A549 (cell line): Measurements from ENCODE around the gene BBS4. TPM values are rescaled to one million over a fixed set of nuclear protein-coding genes. Genes with fewer than 3 reads are reported as not detected.

ENCODE experiments used
- ATAC-seq, 2 experiments: fragments of 200-7000 bp in 1 of 2; fragments of >200 bp in 1 of 2; cut with Nextera tagmentation in 1 of 2; cut with Tn5 transposase in 1 of 2; 3 replicates each; pipeline versions ENCODE4 v1.8.0 to v1.9.1; 2018 to 2020; ENCODE audit warnings: mild to moderate bottlenecking in 1 of 2, moderate library complexity in 1 of 2
- CTCF ChIA-PET: fragments of 300-600 bp; sonication (Branson Sonifier 250); formaldehyde crosslinking; extraction: SDS; loops from one replicate; lab custom pipeline; 2021; ENCODE audit warnings: antibody characterized with exemption, inconsistent platforms; lab: Yijun Ruan, JAX
- POLR2A ChIA-PET: fragments of 350-600 bp; formaldehyde crosslinking; extraction: SDS; loops from one replicate; lab custom pipeline; 2021; ENCODE audit warnings: antibody characterized with exemption, inconsistent platforms; lab: Yijun Ruan, JAX
- DNase-seq, 2 experiments: peaks; one replicate each; pipeline versions ENCODE4 v3.0.0 to v3.0.0-alpha.2; 2011 to 2016; ENCODE audit warnings: low read depth in 1 of 2, low spot score in 1 of 2
- FAIRE-seq: peaks from 2 replicates; lab custom pipeline; 2011; peaks lifted over from hg19 to GRCh38; lab: Jason Lieb, UNC
- H3K27ac ChIP-seq, 2 experiments: fragments of >200 bp; sonication (Bioruptor Twin); formaldehyde crosslinking; 3 replicates each; pipeline ENCODE4 v1.5.1; 2016 to 2017
- H3K4me1 ChIP-seq: fragments of >200 bp; sonication (Bioruptor Twin); formaldehyde crosslinking; 3 replicates; pipeline ENCODE4 v1.6.1; 2016
- H3K4me2 ChIP-seq: fragments of >200 bp; sonication (Bioruptor Twin); formaldehyde crosslinking; 3 replicates; pipeline ENCODE4 v1.6.1; 2016
- H3K4me3 ChIP-seq: fragments of >200 bp; sonication (Bioruptor Twin); formaldehyde crosslinking; 3 replicates; pipeline ENCODE4 v1.5.1; 2016
- H3K9me3 ChIP-seq: fragments of >200 bp; sonication (Bioruptor Twin); formaldehyde crosslinking; 3 replicates; pipeline ENCODE4 v1.6.1; 2016
- ATOH8 ChIP-seq: fragments of 250-450 bp; sonication (Bioruptor Pico); IDR thresholded peaks from 2 replicates; pipeline ENCODE4 v1.5.0; 2020; ENCODE audit warnings: low read depth, mild to moderate bottlenecking, moderate library complexity
- BCL3 ChIP-seq: fragments of >200 bp; sonication (Bioruptor Twin); formaldehyde crosslinking; IDR thresholded peaks from 3 replicates; pipeline ENCODE4 v1.6.1; 2016
- BHLHE40 ChIP-seq: IDR thresholded peaks from 2 replicates; pipeline ENCODE4 v1.6.1; 2012; ENCODE audit warnings: low read depth, low read length, inconsistent platforms
- CHD2 ChIP-seq: fragments of 150-350 bp; IDR thresholded peaks from 2 replicates; pipeline ENCODE4 v1.6.1; 2014; ENCODE audit warnings: low read length; ENCODE audit not compliant: partially characterized antibody
- CHD4 ChIP-seq: fragments of 200-600 bp; sonication (generic); IDR thresholded peaks from 2 replicates; pipeline ENCODE4 v1.6.1; 2016; ENCODE audit warnings: antibody characterized with exemption, mild to moderate bottlenecking, borderline replicate concordance
- CTCF ChIP-seq: fragments of >200 bp; sonication (Bioruptor Twin); formaldehyde crosslinking; IDR thresholded peaks from 3 replicates; pipeline ENCODE4 v1.5.1; 2016
- EHMT2 ChIP-seq: fragments of 200-600 bp; sonication (generic); IDR thresholded peaks from 2 replicates; pipeline ENCODE4 v1.6.1; 2016; ENCODE audit warnings: antibody characterized with exemption, low read depth, mild to moderate bottlenecking, moderate library complexity
- EP300 ChIP-seq, 2 experiments: fragments of >200 bp; sonication (Bioruptor Twin); formaldehyde crosslinking; IDR thresholded peaks; 2 replicates in 1 of 2; 3 replicates in 1 of 2; pipeline ENCODE4 v1.6.1; 2016 to 2017
- FOSL2 ChIP-seq, 2 experiments: fragments of 450-650 bp in 1 of 2; fragments of >200 bp in 1 of 2; sonication (Bioruptor Twin) in 1 of 2; formaldehyde crosslinking; IDR thresholded peaks; 2 replicates each; pipeline versions ENCODE4 v1.5.0 to v1.6.1; 2016 to 2020; ENCODE audit warnings: mild to moderate bottlenecking in 1 of 2, moderate library complexity in 1 of 2
- FOXS1 ChIP-seq: fragments of 250-450 bp; sonication (Bioruptor Pico); IDR thresholded peaks from 2 replicates; pipeline ENCODE4 v1.5.0; 2020; ENCODE audit warnings: mild to moderate bottlenecking, moderate library complexity
- HEYL ChIP-seq: fragments of 250-450 bp; sonication (Bioruptor Pico); IDR thresholded peaks from 2 replicates; pipeline ENCODE4 v1.8.0; 2021; ENCODE audit warnings: mild to moderate bottlenecking, moderate library complexity
- HMGXB4 ChIP-seq: fragments of 250-450 bp; sonication (Bioruptor Pico); IDR thresholded peaks from 2 replicates; pipeline ENCODE4 v1.5.0; 2021; ENCODE audit warnings: mild to moderate bottlenecking, moderate library complexity, borderline replicate concordance
- HOXA7 ChIP-seq: fragments of 250-450 bp; sonication (Bioruptor Pico); IDR thresholded peaks from 2 replicates; pipeline ENCODE4 v1.5.0; 2020; ENCODE audit warnings: mild to moderate bottlenecking, moderate library complexity
- HOXB5 ChIP-seq: fragments of 250-450 bp; sonication (Bioruptor Pico); IDR thresholded peaks from 2 replicates; pipeline ENCODE4 v1.5.0; 2020; ENCODE audit warnings: mild to moderate bottlenecking, moderate library complexity
- JUN ChIP-seq, 2 experiments: fragments of >200 bp; sonication (Bioruptor Twin); formaldehyde crosslinking; IDR thresholded peaks; 2 replicates in 1 of 2; 3 replicates in 1 of 2; pipeline ENCODE4 v1.6.1; 2016 to 2017
- KDM1A ChIP-seq: fragments of 200-600 bp; sonication (generic); IDR thresholded peaks from 2 replicates; pipeline ENCODE4 v1.6.1; 2016; ENCODE audit warnings: low read depth, mild to moderate bottlenecking
- MAFK ChIP-seq: fragments of 450-650 bp; IDR thresholded peaks from 2 replicates; pipeline ENCODE4 v1.6.1; 2014; ENCODE audit not compliant: partially characterized antibody
- MYC ChIP-seq: IDR thresholded peaks from 2 replicates; pipeline ENCODE4 v1.6.1; 2012; ENCODE audit warnings: mild to moderate bottlenecking, inconsistent platforms, low read length, improper control_type of control experiment, borderline replicate concordance
- NFE2L2 ChIP-seq: fragments of 150-350 bp; conservative IDR thresholded peaks from 2 replicates; pipeline ENCODE4 v1.6.1; 2014; ENCODE audit warnings: low read length
- NR3C1 ChIP-seq: fragments of >200 bp; sonication (Bioruptor Twin); formaldehyde crosslinking; IDR thresholded peaks from 3 replicates; pipeline ENCODE4 v1.6.1; 2017
- PHF8 ChIP-seq: fragments of 200-600 bp; sonication (generic); IDR thresholded peaks from 2 replicates; pipeline ENCODE4 v1.6.1; 2016; ENCODE audit warnings: low read depth, mild to moderate bottlenecking, antibody characterized with exemption, moderate library complexity, borderline replicate concordance
- POLR2A ChIP-seq: IDR thresholded peaks from 2 replicates; pipeline ENCODE4 v1.6.1; 2012; ENCODE audit warnings: mild to moderate bottlenecking, low read length
- RAD21 ChIP-seq, 2 experiments: fragments of >200 bp in 1 of 2; sonication (Bioruptor Twin) in 1 of 2; formaldehyde crosslinking in 1 of 2; IDR thresholded peaks in 1 of 2; conservative IDR thresholded peaks in 1 of 2; 2 replicates in 1 of 2; 3 replicates in 1 of 2; pipeline ENCODE4 v1.6.1; 2012 to 2018; ENCODE audit warnings: inconsistent platforms in 1 of 2
- RARB ChIP-seq: fragments of 250-450 bp; sonication (Bioruptor Pico); IDR thresholded peaks from 2 replicates; pipeline ENCODE4 v1.8.0; 2021; ENCODE audit warnings: mild to moderate bottlenecking, moderate library complexity
- REST ChIP-seq: fragments of 200-600 bp; sonication (generic); IDR thresholded peaks from 2 replicates; pipeline ENCODE4 v1.6.1; 2016; ENCODE audit warnings: antibody characterized with exemption, mild to moderate bottlenecking, moderate library complexity
- RNF2 ChIP-seq: fragments of 200-600 bp; sonication (generic); IDR thresholded peaks from 2 replicates; pipeline ENCODE4 v1.6.1; 2016; ENCODE audit warnings: low read depth, mild to moderate bottlenecking, antibody characterized with exemption, moderate library complexity, borderline replicate concordance
- SMC3 ChIP-seq: fragments of >200 bp; sonication (Bioruptor Twin); formaldehyde crosslinking; IDR thresholded peaks from 3 replicates; pipeline ENCODE4 v1.6.1; 2018; ENCODE audit warnings: inconsistent platforms
- SREBF2 ChIP-seq: fragments of 450-650 bp; IDR thresholded peaks from 2 replicates; pipeline ENCODE4 v1.6.1; 2014; ENCODE audit warnings: mild to moderate bottlenecking, moderate library complexity
- TFCP2L1 ChIP-seq: fragments of 250-450 bp; sonication (Bioruptor Pico); IDR thresholded peaks from 2 replicates; pipeline ENCODE4 v1.5.0; 2021; ENCODE audit warnings: mild to moderate bottlenecking
- ZFP36 ChIP-seq: fragments of 450-650 bp; IDR thresholded peaks from 2 replicates; pipeline ENCODE4 v1.6.1; 2014; ENCODE audit warnings: borderline replicate concordance; ENCODE audit not compliant: partially characterized antibody
- WGBS: methylation state at CpG from one replicate; pipeline ENCODE4 v1.1.6; 2017; ENCODE audit errors: missing lambda C conversion rate; 5-methylcytosine and 5-hydroxymethylcytosine counted together
- polyA plus RNA-seq, 4 experiments: library from polyadenylated mRNA; depleted of rRNA in 3 of 4; stranded (reverse); fragments of >200 nt; fragmentation: RNase III in 1 of 4; extraction: RNeasy Plus Mini Kit Qiagen cat#74134 plus additional on column Dnase treatment in 1 of 4; gene quantifications; 2 replicates in 3 of 4; 3 replicates in 1 of 4; pipeline ENCODE4 v1.2.3, GENCODE V29; 2011 to 2017

The BBS4 gene
- polyA plus RNA-seq, 2 of the 4 experiments (the other 2 are of a cell fraction) = 22.6 to 40.4 TPM

GRCh38 chr15:72764656-72765055, 78.6 kb downstream of the BBS4 start:
- POLR2A ChIA-PET = no interaction called here
- FAIRE-seq = no peak

GRCh38 chr15:72766025-72766424, 80.0 kb downstream of the BBS4 start:
- Histone ChIP-seq H3K4me3 (no peak overlapping the region), H3K4me1 (no peaks in the 10 kb centered on the region), H3K4me2 (no peak overlapping the region), H3K9me3 (peaks cover 25% of the 10 kb centered on the region), H3K27ac (no peak overlapping the region)
- ChIA-PET POLR2A (no interaction called here), CTCF (interaction anchor here (1.0 to 3.2 kb wide), 2 partner anchors 43 to 508 kb away, joined by 3 to 12 read pairs; no protein-coding TSS in a partner anchor)
- FAIRE-seq = no peak
- TF ChIP-seq POLR2A (no peak), FOSL2 (IDR thresholded peaks at IDR 0.05) (no peak), FOSL2 (CRISPR knock-in tag; IDR thresholded peaks at IDR 0.05) (no peak), HMGXB4 (no peak), TFCP2L1 (CRISPR knock-in tag) (no peak), SMC3 (no peak), RARB (CRISPR knock-in tag) (no peak), NR3C1 (no peak), REST (no peak), RAD21 (conservative IDR thresholded peaks at IDR 0.05 in 1 of 2, IDR thresholded peaks at IDR 0.05 in 1 of 2) (no peak), SREBF2 (no peak), BCL3 (no peak), ATOH8 (CRISPR knock-in tag) (no peak), MYC (no peak), KDM1A (no peak), EP300 (IDR thresholded peaks at IDR 0.05) (no peak), HOXA7 (CRISPR knock-in tag) (no peak), RNF2 (no peak)
- ATAC-seq = no peak
- no peak for DNase-seq
- 97% methylated on average over 2 of the region's 2 CpGs for WGBS

More at GRCh38 chr15:72764656-72765055, 78.6 kb downstream of the BBS4 start:
- TF ChIP-seq NFE2L2 = no peak
- TF ChIP-seq RNF2 = no peak
- TF ChIP-seq CHD4 = no peak
- no peak for TF ChIP-seq JUN (IDR thresholded peaks at IDR 0.05)
- no peak for TF ChIP-seq HOXB5
- no peak for TF ChIP-seq RARB (CRISPR knock-in tag)
- TF ChIP-seq MAFK = no peak
- no peak for TF ChIP-seq CTCF
- TF ChIP-seq FOXS1 = no peak
- no peak for TF ChIP-seq PHF8
- TF ChIP-seq BHLHE40 = no peak
- TF ChIP-seq ZFP36 = no peak
- no peak for TF ChIP-seq CHD2
- no peak for TF ChIP-seq EP300 (IDR thresholded peaks at IDR 0.05)
- TF ChIP-seq EHMT2 = no peak
- no peak for TF ChIP-seq HEYL (CRISPR knock-in tag)
- CTCF ChIA-PET = interaction anchor here (0.6 to 3.2 kb wide), 4 partner anchors 8 to 317 kb away, joined by 3 to 12 read pairs (median 6); no protein-coding TSS in a partner anchor
- no peak for ATAC-seq
- Histone ChIP-seq H3K4me1 (no peaks in the 10 kb centered on the region), H3K4me3 (no peak overlapping the region), H3K4me2 (no peak overlapping the region), H3K27ac (no peak overlapping the region), H3K9me3 (peaks cover 25% of the 10 kb centered on the region)
- 95% methylated on average over 3 of the region's 3 CpGs for WGBS
- no peak for DNase-seq
